Left ventricle myocardium inferior (tissue), 1 donor: Measurements from ENCODE around the gene FSHB. TPM values are rescaled to one million over a fixed set of nuclear protein-coding genes. Genes with fewer than 3 reads are reported as not detected.

ENCODE experiments used
- DNase-seq: peaks from one replicate; pipeline ENCODE4 v3.0.0-alpha.2; 2020
- H3K27ac ChIP-seq: fragments of 200-600 bp; replicated peaks from 2 replicates; pipeline ENCODE4 v1.8.0; 2021
- H3K27me3 ChIP-seq: fragments of 200-600 bp; 2 replicates; pipeline ENCODE4 v1.8.0; 2021; ENCODE audit warnings: low read depth
- H3K36me3 ChIP-seq: fragments of 200-600 bp; 2 replicates; pipeline ENCODE4 v1.8.0; 2021
- H3K4me1 ChIP-seq: fragments of 200-600 bp; 2 replicates; pipeline ENCODE4 v1.8.0; 2021
- H3K4me3 ChIP-seq: fragments of 200-600 bp; 2 replicates; pipeline ENCODE4 v1.8.0; 2021; ENCODE audit warnings: mild to moderate bottlenecking, moderate library complexity
- H3K9me3 ChIP-seq: fragments of 200-600 bp; replicated peaks from 2 replicates; pipeline ENCODE4 v1.8.0; 2021
- intact Hi-C: fragments of 100-400 bp; cut with micrococcal nuclease; formaldehyde crosslinking; loops from one replicate; pipeline ENCODE4 v1.11.0; 2022
- total RNA-seq: library from RNA; stranded (reverse); fragmentation: NEBNext Ultra II Directional; extraction: Animal tissue kit (Norgen Biotek cat#: 25700); gene quantifications from one replicate; pipeline ENCODE4 v1.2.1, GENCODE V29; 2021
- TF ChIP-seq, protein P1 (sequence below): fragments of 200-600 bp; IDR thresholded peaks from 2 replicates; pipeline ENCODE4 v1.8.0; 2021; ENCODE audit warnings: antibody characterized with exemption, mild to moderate bottlenecking, borderline replicate concordance
- donor health status: DM: no; HTN: yes; CAD: no; lungs with severe emphysema.

Gene FSHB
- total RNA-seq, 1 donor from 2014 or later = not detected

DNA sequence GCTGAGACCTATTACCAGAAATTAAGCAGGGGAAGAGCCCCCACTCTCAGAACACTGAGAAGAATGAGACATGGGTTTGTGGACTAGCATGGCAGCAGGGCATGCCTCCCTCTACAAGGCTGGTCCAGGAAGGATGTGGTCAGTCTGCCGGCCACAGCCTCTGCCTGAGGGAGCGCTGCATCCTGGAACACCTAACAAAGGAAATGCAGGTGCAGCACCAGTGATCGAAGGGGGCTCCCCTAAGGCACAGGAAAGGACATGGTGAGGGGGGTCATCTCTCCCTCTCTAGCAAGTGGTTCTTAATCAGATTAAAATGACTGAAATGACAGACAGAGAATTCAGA is 51.4 kb downstream of the FSHB start:
- H3K27me3 ChIP-seq = no peaks in the 10 kb centered on the region

More for the DNA sequence above, 51.4 kb downstream of the FSHB start:
- no peak for DNase-seq
- TF ChIP-seq, protein P1, sequence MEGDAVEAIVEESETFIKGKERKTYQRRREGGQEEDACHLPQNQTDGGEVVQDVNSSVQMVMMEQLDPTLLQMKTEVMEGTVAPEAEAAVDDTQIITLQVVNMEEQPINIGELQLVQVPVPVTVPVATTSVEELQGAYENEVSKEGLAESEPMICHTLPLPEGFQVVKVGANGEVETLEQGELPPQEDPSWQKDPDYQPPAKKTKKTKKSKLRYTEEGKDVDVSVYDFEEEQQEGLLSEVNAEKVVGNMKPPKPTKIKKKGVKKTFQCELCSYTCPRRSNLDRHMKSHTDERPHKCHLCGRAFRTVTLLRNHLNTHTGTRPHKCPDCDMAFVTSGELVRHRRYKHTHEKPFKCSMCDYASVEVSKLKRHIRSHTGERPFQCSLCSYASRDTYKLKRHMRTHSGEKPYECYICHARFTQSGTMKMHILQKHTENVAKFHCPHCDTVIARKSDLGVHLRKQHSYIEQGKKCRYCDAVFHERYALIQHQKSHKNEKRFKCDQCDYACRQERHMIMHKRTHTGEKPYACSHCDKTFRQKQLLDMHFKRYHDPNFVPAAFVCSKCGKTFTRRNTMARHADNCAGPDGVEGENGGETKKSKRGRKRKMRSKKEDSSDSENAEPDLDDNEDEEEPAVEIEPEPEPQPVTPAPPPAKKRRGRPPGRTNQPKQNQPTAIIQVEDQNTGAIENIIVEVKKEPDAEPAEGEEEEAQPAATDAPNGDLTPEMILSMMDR = no peak
- H3K36me3 ChIP-seq = no peaks in the 10 kb centered on the region
- H3K9me3 ChIP-seq = no peaks in the 10 kb centered on the region
- no peaks in the 10 kb centered on the region for H3K4me1 ChIP-seq
- intact Hi-C loops = no loop called here
- H3K27ac ChIP-seq = no peak overlapping the region
- H3K4me3 ChIP-seq = no peak overlapping the region

Other genes with a start within 250 kb of the FSHB start
- 5.3 TPM for gene KCNA4, start 214.0 kb upstream of the FSHB start, total RNA-seq
- gene ARL14EP, start 92.1 kb downstream of the FSHB start, total RNA-seq = 36.5 TPM